ENCODE data around the gene ZG16.

- TF ChIP-seq CHD2 (IDR thresholded peaks at IDR 0.05; ENCODE audit: low read length) (no peak), NANOG (IDR thresholded peaks at IDR 0.05; ENCODE audit: insufficient read depth, low read depth, low read length, poor library complexity, severe bottlenecking) (no peak), POLR2A (IDR thresholded peaks at IDR 0.05; ENCODE audit: control extremely low read depth in 1 of 2, low read depth in 2 of 2, low read length in 2 of 2) (no peak), JUND (IDR thresholded peaks at IDR 0.05; ENCODE audit: low read length) (no peak), HDAC6 (IDR thresholded peaks at IDR 0.05; ENCODE audit: low read depth, low read length) (no peak), ZNF274 (IDR thresholded peaks at IDR 0.05; ENCODE audit: borderline replicate concordance, extremely low read depth, low read length) (no peak), EGR1 (IDR thresholded peaks at IDR 0.05; ENCODE audit: borderline replicate concordance, low read depth, low read length) (no peak), CTCF (IDR thresholded peaks at IDR 0.05; ENCODE audit: control extremely low read depth in 1 of 3, insufficient read depth in 1 of 3, low read depth in 1 of 3, low read length in 3 of 3) (no peak), CREB1 (IDR thresholded peaks at IDR 0.05) (no peak), EP300 (IDR thresholded peaks at IDR 0.05; ENCODE audit: borderline replicate concordance in 1 of 2, low read depth in 2 of 2, low read length in 2 of 2) (no peak), SP1 (IDR thresholded peaks at IDR 0.05; ENCODE audit: low read depth, low read length) (no peak), EZH2 (IDR thresholded peaks at IDR 0.05; ENCODE audit: low read depth, low read length, severe bottlenecking) (no peak)
These were observed 24.5 kb upstream of the ZG16 start for GRCh38 chr16:29753516-29753915.
